NB4 (cell line): Measurements from ENCODE around the gene USP33.

Experiments used
- TF ChIP-seq, protein P1 (sequence below): IDR thresholded peaks from 2 replicates; pipeline ENCODE4 v1.6.1; 2011; ENCODE audit warnings: low read depth, low read length
- TF ChIP-seq, protein P2 (sequence below): IDR thresholded peaks from one replicate; pipeline ENCODE4 v1.5.1; 2012; ENCODE audit warnings: low read depth, low read length

DNA sequence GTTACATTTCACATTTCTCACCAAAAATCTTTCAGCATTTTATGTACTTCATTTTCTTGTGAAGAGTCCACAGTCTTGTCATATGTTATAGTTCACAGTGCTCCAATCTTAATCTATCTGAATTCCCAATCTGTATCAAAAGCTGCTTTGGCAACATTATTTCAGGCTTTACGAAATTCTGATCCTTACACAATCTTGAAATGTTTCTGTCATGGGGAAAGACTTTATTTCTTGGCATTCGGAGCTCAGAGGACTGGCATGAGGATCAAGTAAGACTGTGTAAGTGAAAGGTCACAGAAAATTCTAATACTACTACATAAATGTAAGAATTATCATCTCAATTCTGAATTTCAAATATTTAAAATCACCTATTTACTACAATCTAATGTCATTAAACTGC is 2.0 kb downstream of the USP33 start:
- TF ChIP-seq, protein P1, sequence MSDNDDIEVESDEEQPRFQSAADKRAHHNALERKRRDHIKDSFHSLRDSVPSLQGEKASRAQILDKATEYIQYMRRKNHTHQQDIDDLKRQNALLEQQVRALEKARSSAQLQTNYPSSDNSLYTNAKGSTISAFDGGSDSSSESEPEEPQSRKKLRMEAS, result no peak
- TF ChIP-seq, protein P2, sequence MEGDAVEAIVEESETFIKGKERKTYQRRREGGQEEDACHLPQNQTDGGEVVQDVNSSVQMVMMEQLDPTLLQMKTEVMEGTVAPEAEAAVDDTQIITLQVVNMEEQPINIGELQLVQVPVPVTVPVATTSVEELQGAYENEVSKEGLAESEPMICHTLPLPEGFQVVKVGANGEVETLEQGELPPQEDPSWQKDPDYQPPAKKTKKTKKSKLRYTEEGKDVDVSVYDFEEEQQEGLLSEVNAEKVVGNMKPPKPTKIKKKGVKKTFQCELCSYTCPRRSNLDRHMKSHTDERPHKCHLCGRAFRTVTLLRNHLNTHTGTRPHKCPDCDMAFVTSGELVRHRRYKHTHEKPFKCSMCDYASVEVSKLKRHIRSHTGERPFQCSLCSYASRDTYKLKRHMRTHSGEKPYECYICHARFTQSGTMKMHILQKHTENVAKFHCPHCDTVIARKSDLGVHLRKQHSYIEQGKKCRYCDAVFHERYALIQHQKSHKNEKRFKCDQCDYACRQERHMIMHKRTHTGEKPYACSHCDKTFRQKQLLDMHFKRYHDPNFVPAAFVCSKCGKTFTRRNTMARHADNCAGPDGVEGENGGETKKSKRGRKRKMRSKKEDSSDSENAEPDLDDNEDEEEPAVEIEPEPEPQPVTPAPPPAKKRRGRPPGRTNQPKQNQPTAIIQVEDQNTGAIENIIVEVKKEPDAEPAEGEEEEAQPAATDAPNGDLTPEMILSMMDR, result no peak
